Measurements from ENCODE around the gene ESR2. TPM values are rescaled to one million over a fixed set of nuclear protein-coding genes. Genes with fewer than 3 reads are reported as not detected.

Gene ESR2
- total RNA-seq, 1 experiment from 2014 or later = 0.47 TPM

- Mint-ChIP-seq H3K27ac (ENCODE audit: low read depth, unreplicated experiment) (peak overlapping the region; percentile 98), H3K4me1 (ENCODE audit: insufficient read depth, unreplicated experiment) (peaks cover 53% of the 10 kb centered on the region), H3K27me3 (ENCODE audit: insufficient read depth, unreplicated experiment) (no peaks in the 10 kb centered on the region), H3K4me3 (ENCODE audit: unreplicated experiment) (peak overlapping the region; percentile 7), H3K9me3 (ENCODE audit: unreplicated experiment) (no peaks in the 10 kb centered on the region), H3K36me3 (ENCODE audit: insufficient read depth, unreplicated experiment) (peaks cover 17% of the 10 kb centered on the region)
- ChIA-PET CTCF (interaction anchor here (0.6 to 1.2 kb wide), 4 partner anchors 13 to 330 kb away, joined by 3 read pairs; no protein-coding TSS in a partner anchor), POLR2A (interaction anchor here (0.7 to 4.7 kb wide), 16 partner anchors 8 to 392 kb away, joined by 3 to 97 read pairs (median 5); no protein-coding TSS in a partner anchor)
- TF ChIP-seq CTCF (IDR thresholded peaks at IDR 0.05; ENCODE audit: unreplicated experiment) = no peak
- intact Hi-C loops (cut with micrococcal nuclease) = no loop called here
- no TSS peak for BruUV-seq (replicated peaks)
- peak; percentile 47 for DNase-seq (ENCODE audit: unreplicated experiment)
Observed at GRCh38 chr14:64109819-64110554, 184.2 kb downstream of the ESR2 start.

DNA sequence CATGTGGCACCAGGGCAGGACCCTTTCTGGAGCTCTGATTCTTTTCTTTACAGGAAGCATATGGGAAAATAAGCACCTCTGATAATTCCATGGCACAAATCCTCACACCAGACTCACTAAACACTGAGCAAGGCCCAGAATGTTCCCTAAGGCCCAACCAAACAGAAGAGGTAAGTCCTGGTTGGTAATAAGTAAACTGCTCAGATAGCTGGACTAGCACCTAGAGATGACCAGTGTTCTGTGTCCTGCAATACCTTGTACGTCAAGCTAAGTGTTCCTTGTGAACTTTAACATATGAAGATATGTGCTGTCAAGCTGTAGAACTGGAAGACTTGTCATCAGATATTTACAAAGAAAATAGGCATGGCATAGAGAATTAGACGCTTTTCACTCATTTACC, 186.7 kb downstream of the ESR2 start:
- H3K4me1 Mint-ChIP-seq (ENCODE audit: insufficient read depth, unreplicated experiment) = peaks cover 35% of the 10 kb centered on the region
- H3K27me3 Mint-ChIP-seq (ENCODE audit: insufficient read depth, unreplicated experiment) = no peaks in the 10 kb centered on the region
- peak overlapping the region; percentile 98 for H3K27ac Mint-ChIP-seq (ENCODE audit: low read depth, unreplicated experiment)
- H3K36me3 Mint-ChIP-seq (ENCODE audit: insufficient read depth, unreplicated experiment) = no peaks in the 10 kb centered on the region
- no peak overlapping the region for H3K4me3 Mint-ChIP-seq (ENCODE audit: unreplicated experiment)
- H3K9me3 Mint-ChIP-seq (ENCODE audit: unreplicated experiment) = no peaks in the 10 kb centered on the region
- no TSS peak for BruUV-seq (replicated peaks)
- POLR2A ChIA-PET = interaction anchor here (0.6 to 4.7 kb wide), 3 partner anchors 15 to 33 kb away, joined by 3 to 97 read pairs (median 3); no protein-coding TSS in a partner anchor
- no peak for DNase-seq (ENCODE audit: unreplicated experiment)
- CTCF ChIA-PET = interaction anchor here (0.5 to 2.0 kb wide), 3 partner anchors 11 to 79 kb away, joined by 3 to 5 read pairs (median 5); no protein-coding TSS in a partner anchor
- no peak for TF ChIP-seq CTCF (IDR thresholded peaks at IDR 0.05; ENCODE audit: unreplicated experiment)
- intact Hi-C loops (cut with micrococcal nuclease) = no loop called here

DNA sequence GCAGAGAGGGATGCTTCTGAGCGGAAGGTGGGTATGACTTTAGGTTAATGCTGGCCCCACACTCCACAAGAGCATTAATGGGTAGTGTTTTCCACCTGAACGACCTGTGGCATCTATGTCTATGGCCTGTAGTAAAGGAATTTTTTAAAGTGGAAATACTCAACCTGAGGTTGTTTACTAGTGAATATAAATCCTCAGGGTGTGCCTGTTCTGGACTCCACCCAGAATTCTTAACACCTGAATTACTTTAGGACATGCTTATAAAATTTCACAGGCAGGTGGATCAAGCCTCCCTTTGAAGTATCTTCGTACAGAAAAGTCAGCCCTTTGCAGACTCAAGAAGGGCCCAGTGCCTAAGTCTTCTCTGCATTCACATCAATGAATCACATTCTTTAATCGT, 196.1 kb downstream of the ESR2 start:
- H3K36me3 Mint-ChIP-seq (ENCODE audit: insufficient read depth, unreplicated experiment) = peaks cover 14% of the 10 kb centered on the region
- no peak for DNase-seq (ENCODE audit: unreplicated experiment)
- no TSS peak for BruUV-seq (replicated peaks)
- ChIA-PET CTCF (interaction anchor here (1.4 kb wide), 1 partner anchor 37 kb away, joined by 3 read pairs; no protein-coding TSS in a partner anchor), POLR2A (interaction anchor here (0.6 kb wide), 1 partner anchor 1493 kb away, joined by 3 read pairs; no protein-coding TSS in a partner anchor)
- no peak for TF ChIP-seq CTCF (IDR thresholded peaks at IDR 0.05; ENCODE audit: unreplicated experiment)
- H3K4me1 Mint-ChIP-seq (ENCODE audit: insufficient read depth, unreplicated experiment) = no peaks in the 10 kb centered on the region
- no peaks in the 10 kb centered on the region for H3K27me3 Mint-ChIP-seq (ENCODE audit: insufficient read depth, unreplicated experiment)
- no peaks in the 10 kb centered on the region for H3K9me3 Mint-ChIP-seq (ENCODE audit: unreplicated experiment)
- H3K4me3 Mint-ChIP-seq (ENCODE audit: unreplicated experiment) = no peak overlapping the region
- intact Hi-C loops (cut with micrococcal nuclease) = no loop called here
- H3K27ac Mint-ChIP-seq (ENCODE audit: low read depth, unreplicated experiment) = no peak overlapping the region

DNA sequence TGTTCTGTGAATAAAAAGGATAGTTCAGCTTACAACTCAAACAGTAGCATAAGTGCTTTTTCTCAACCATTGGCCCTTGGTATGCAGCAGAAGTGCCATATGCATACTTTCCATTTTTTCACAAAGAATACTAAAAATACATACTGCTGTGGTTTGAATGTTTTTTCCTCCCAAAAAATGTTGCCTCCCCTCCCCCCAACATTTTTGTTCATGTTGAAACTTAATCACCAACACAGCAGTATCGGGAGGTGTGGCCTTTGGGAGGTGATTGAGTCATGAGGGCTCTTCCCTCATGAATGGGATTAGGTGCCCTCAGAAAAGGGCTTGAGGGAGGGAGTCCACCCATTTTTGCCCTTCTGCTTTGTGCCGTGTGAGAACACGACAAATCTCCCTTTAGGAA, 198.6 kb downstream of the ESR2 start:
- peak; percentile 72 for DNase-seq (ENCODE audit: unreplicated experiment)
- no TSS peak for BruUV-seq (replicated peaks)
- Mint-ChIP-seq H3K4me3 (ENCODE audit: unreplicated experiment) (no peak overlapping the region), H3K4me1 (ENCODE audit: insufficient read depth, unreplicated experiment) (no peaks in the 10 kb centered on the region), H3K27me3 (ENCODE audit: insufficient read depth, unreplicated experiment) (no peaks in the 10 kb centered on the region), H3K27ac (ENCODE audit: low read depth, unreplicated experiment) (no peak overlapping the region), H3K9me3 (ENCODE audit: unreplicated experiment) (no peaks in the 10 kb centered on the region), H3K36me3 (ENCODE audit: insufficient read depth, unreplicated experiment) (peaks cover 7% of the 10 kb centered on the region)
- no peak for TF ChIP-seq CTCF (IDR thresholded peaks at IDR 0.05; ENCODE audit: unreplicated experiment)
- CTCF ChIA-PET = no interaction called here
- POLR2A ChIA-PET = interaction anchor here (0.8 to 1.7 kb wide), 4 partner anchors 9 to 41 kb away, joined by 3 to 8 read pairs (median 6); no protein-coding TSS in a partner anchor
- intact Hi-C loops (cut with micrococcal nuclease) = no loop called here
